ENCODE measurements around the gene PRDM16.

- TF ChIP-seq CTCF (IDR thresholded peaks at IDR 0.05) (no peak), POLR2A (IDR thresholded peaks at IDR 0.05) (no peak)
Observed at GRCh38 chr1:3085721-3086120, 16.7 kb downstream of the PRDM16 start.

Measured in testis (tissue), 2 donors.